Loucy (cell line): ENCODE results near the gene SBF2.

Source experiments
- H2AFZ ChIP-seq: fragments of 200-600 bp; sonication (generic); 2 replicates; pipeline ENCODE4 v1.6.0; 2016; ENCODE audit warnings: antibody characterized with exemption, mild to moderate bottlenecking, low read length, moderate library complexity
- H3F3A ChIP-seq: fragments of 200-600 bp; 2 replicates; pipeline ENCODE4 v1.6.0; 2016; ENCODE audit warnings: antibody characterized with exemption, low read depth, mild to moderate bottlenecking
- H3K27me3 ChIP-seq: fragments of 200-600 bp; sonication (generic); 2 replicates; pipeline ENCODE4 v1.6.1; 2014; ENCODE audit warnings: low read length, mild to moderate bottlenecking; ENCODE audit not compliant: insufficient read depth, poor library complexity, severe bottlenecking
- H3K36me3 ChIP-seq: fragments of 200-600 bp; sonication (generic); 2 replicates; pipeline ENCODE4 v1.6.1; 2016; ENCODE audit warnings: low read length; ENCODE audit not compliant: insufficient read depth
- H3K4me1 ChIP-seq: fragments of 200-600 bp; sonication (generic); 2 replicates; pipeline ENCODE4 v1.5.1; 2014; ENCODE audit warnings: low read length, mild to moderate bottlenecking; ENCODE audit not compliant: insufficient read depth, poor library complexity, severe bottlenecking
- H3K4me2 ChIP-seq: fragments of 200-600 bp; sonication (generic); 2 replicates; pipeline ENCODE4 v1.6.0; 2014; ENCODE audit warnings: antibody characterized with exemption, low read length, low read depth, mild to moderate bottlenecking; ENCODE audit not compliant: poor library complexity, severe bottlenecking
- H3K4me3 ChIP-seq: fragments of 200-600 bp; sonication (generic); 2 replicates; pipeline ENCODE4 v1.5.1; 2014; ENCODE audit warnings: low read length, mild to moderate bottlenecking, mixed read lengths; ENCODE audit not compliant: poor library complexity, severe bottlenecking
- H3K79me2 ChIP-seq: fragments of 200-600 bp; sonication (generic); 2 replicates; pipeline ENCODE4 v1.6.1; 2014; ENCODE audit warnings: low read length; ENCODE audit not compliant: insufficient read depth
- H3K9ac ChIP-seq: fragments of 200-600 bp; sonication (generic); 2 replicates; pipeline ENCODE4 v1.6.0; 2014; ENCODE audit warnings: mild to moderate bottlenecking, low read depth, low read length, moderate library complexity; ENCODE audit not compliant: poor library complexity, severe bottlenecking
- H3K9me2 ChIP-seq: fragments of 200-600 bp; sonication (generic); replicated peaks from 2 replicates; pipeline ENCODE4 v1.6.1; 2016; ENCODE audit warnings: low read depth, low read length, mixed read lengths
- H3K9me3 ChIP-seq: fragments of 200-600 bp; sonication (generic); 2 replicates; pipeline ENCODE4 v1.6.1; 2014; ENCODE audit warnings: mild to moderate bottlenecking, antibody characterized with exemption, low read length, low read depth; ENCODE audit not compliant: insufficient read depth
- H4K20me1 ChIP-seq: fragments of 200-600 bp; sonication (generic); 2 replicates; pipeline ENCODE4 v1.6.0; 2014; ENCODE audit warnings: antibody characterized with exemption, low read length, mild to moderate bottlenecking; ENCODE audit not compliant: insufficient read depth, poor library complexity, severe bottlenecking
- EZH2phosphoT487 ChIP-seq: fragments of 200-600 bp; IDR thresholded peaks from 2 replicates; pipeline ENCODE4 v1.6.1; 2018; ENCODE audit warnings: antibody characterized with exemption, mild to moderate bottlenecking, moderate library complexity, borderline replicate concordance
- TF ChIP-seq, protein P1 (sequence below): fragments of 200-600 bp; sonication (generic); conservative IDR thresholded peaks from 2 replicates; pipeline ENCODE4 v1.5.1; 2014; ENCODE audit warnings: mild to moderate bottlenecking, antibody characterized with exemption, low read length

Gene SBF2

GRCh38 chr11:9838229-9838628 lies 455.8 kb downstream of the SBF2 start:
- Histone ChIP-seq H3K9ac (no peak overlapping the region), H3K36me3 (peaks cover 6% of the 10 kb centered on the region; the same call in 1 of the 2 replicates), H3K4me2 (no peak overlapping the region), H2AFZ (no peak overlapping the region), H3K27me3 (no peaks in the 10 kb centered on the region), H3F3A (no peaks in the 10 kb centered on the region), H3K9me2 (no peaks in the 10 kb centered on the region), H3K4me1 (no peaks in the 10 kb centered on the region), H3K4me3 (no peak overlapping the region), H4K20me1 (no peaks in the 10 kb centered on the region), H3K79me2 (no peaks in the 10 kb centered on the region), H3K9me3 (no peaks in the 10 kb centered on the region)
- no peak for TF ChIP-seq EZH2phosphoT487

GRCh38 chr11:9834291-9834690 lies 459.7 kb downstream of the SBF2 start:
- Histone ChIP-seq H2AFZ (no peak overlapping the region), H3K27me3 (no peaks in the 10 kb centered on the region), H3K79me2 (no peaks in the 10 kb centered on the region), H3K4me2 (no peak overlapping the region), H3F3A (no peaks in the 10 kb centered on the region), H3K9me2 (no peaks in the 10 kb centered on the region), H3K36me3 (peaks cover 11% of the 10 kb centered on the region; the same call in 1 of the 2 replicates), H3K9ac (no peak overlapping the region), H3K9me3 (no peaks in the 10 kb centered on the region), H3K4me1 (no peaks in the 10 kb centered on the region), H3K4me3 (no peak overlapping the region), H4K20me1 (no peaks in the 10 kb centered on the region)
- TF ChIP-seq EZH2phosphoT487: no peak
- TF ChIP-seq, protein P1, sequence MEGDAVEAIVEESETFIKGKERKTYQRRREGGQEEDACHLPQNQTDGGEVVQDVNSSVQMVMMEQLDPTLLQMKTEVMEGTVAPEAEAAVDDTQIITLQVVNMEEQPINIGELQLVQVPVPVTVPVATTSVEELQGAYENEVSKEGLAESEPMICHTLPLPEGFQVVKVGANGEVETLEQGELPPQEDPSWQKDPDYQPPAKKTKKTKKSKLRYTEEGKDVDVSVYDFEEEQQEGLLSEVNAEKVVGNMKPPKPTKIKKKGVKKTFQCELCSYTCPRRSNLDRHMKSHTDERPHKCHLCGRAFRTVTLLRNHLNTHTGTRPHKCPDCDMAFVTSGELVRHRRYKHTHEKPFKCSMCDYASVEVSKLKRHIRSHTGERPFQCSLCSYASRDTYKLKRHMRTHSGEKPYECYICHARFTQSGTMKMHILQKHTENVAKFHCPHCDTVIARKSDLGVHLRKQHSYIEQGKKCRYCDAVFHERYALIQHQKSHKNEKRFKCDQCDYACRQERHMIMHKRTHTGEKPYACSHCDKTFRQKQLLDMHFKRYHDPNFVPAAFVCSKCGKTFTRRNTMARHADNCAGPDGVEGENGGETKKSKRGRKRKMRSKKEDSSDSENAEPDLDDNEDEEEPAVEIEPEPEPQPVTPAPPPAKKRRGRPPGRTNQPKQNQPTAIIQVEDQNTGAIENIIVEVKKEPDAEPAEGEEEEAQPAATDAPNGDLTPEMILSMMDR: no peak

DNA sequence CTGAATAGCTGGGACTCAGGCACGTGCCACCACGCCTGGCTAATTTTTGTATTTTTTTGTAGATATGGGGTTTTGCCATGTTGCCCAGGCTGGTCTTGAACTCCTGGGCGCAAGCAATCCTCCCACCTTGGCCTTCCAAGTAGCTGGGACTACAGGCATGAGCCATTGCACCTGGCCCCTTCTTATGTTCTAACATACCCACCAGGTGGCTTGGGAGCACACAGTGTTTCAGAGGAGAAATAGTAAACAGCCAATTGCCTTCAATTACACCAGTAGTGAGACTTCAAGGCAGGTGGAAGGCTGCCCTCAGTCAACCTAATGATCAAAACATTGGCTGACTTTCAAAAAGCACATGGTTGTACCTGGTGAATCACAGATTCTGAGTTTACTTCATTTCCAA lies 462.9 kb downstream of the SBF2 start:
- no peaks in the 10 kb centered on the region for H3K9me3 ChIP-seq
- no peak overlapping the region for H2AFZ ChIP-seq
- H3K79me2 ChIP-seq: no peaks in the 10 kb centered on the region
- no peak overlapping the region for H3K9ac ChIP-seq
- H3K4me1 ChIP-seq: no peaks in the 10 kb centered on the region
- H3K4me3 ChIP-seq: no peak overlapping the region
- TF ChIP-seq EZH2phosphoT487: no peak
- TF ChIP-seq, protein P1: no peak
- H3K27me3 ChIP-seq: no peaks in the 10 kb centered on the region
- no peaks in the 10 kb centered on the region for H3F3A ChIP-seq
- H4K20me1 ChIP-seq: no peaks in the 10 kb centered on the region
- H3K36me3 ChIP-seq: peaks cover 6% of the 10 kb centered on the region; the same call in 1 of the 2 replicates
- no peak overlapping the region for H3K4me2 ChIP-seq
- H3K9me2 ChIP-seq: no peaks in the 10 kb centered on the region

DNA sequence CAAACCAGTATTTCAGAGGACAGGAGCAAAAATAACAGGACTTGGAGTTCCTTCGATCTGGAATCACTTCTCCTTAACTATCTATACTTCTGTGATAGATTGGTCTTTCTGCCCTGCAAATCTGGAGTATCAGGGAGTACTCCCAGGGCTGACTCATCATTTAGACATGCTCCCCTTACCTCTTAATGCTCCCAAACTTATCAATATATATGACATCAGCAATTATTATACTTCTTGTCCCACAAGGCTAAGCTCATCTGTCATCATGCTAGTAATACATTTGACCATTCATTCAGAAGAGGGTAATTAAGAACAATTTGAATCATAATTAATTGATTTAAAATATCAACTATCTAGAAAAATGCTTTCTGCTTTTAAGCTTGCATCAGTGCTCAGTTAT lies 466.3 kb downstream of the SBF2 start:
- Histone ChIP-seq H3K9ac (no peak overlapping the region), H3K4me1 (no peaks in the 10 kb centered on the region), H3K36me3 (peaks cover 6% of the 10 kb centered on the region; the same call in 1 of the 2 replicates), H2AFZ (no peak overlapping the region), H3K79me2 (no peaks in the 10 kb centered on the region), H3K4me3 (no peak overlapping the region), H3K27me3 (no peaks in the 10 kb centered on the region), H3K9me2 (no peaks in the 10 kb centered on the region), H3F3A (no peaks in the 10 kb centered on the region), H3K9me3 (no peaks in the 10 kb centered on the region), H3K4me2 (no peak overlapping the region), H4K20me1 (no peaks in the 10 kb centered on the region)
- TF ChIP-seq, protein P1: no peak
- no peak for TF ChIP-seq EZH2phosphoT487
